SK-N-MC (cell line): Measurements from ENCODE around the gene GP1BB.

Source experiments
- EZH2 ChIP-seq: fragments of 200-600 bp; sonication (generic); IDR thresholded peaks from one replicate; pipeline ENCODE4 v1.6.1; 2017; ENCODE audit warnings: antibody characterized with exemption
- FOXP2 ChIP-seq: optimal IDR thresholded peaks from 2 replicates; pipeline ENCODE3; 2011; ENCODE audit warnings: mild to moderate bottlenecking, moderate library complexity; ENCODE audit not compliant: insufficient read depth; ENCODE audit errors: extremely low read length, control extremely low read depth
- POLR2AphosphoS5 ChIP-seq: IDR thresholded peaks from 2 replicates; pipeline ENCODE4 v1.6.1; 2012; ENCODE audit warnings: mild to moderate bottlenecking, low read depth, low read length, borderline replicate concordance

- no peak for TF ChIP-seq EZH2
- no peak for TF ChIP-seq POLR2AphosphoS5
- TF ChIP-seq FOXP2 = no peak
Observed at GRCh38 chr22:19710020-19710768, 13.1 kb upstream of the GP1BB start.
